Renal cortical epithelial cell (primary cell): ENCODE results near the gene ZFYVE28. TPM values are rescaled to one million over a fixed set of nuclear protein-coding genes. Genes with fewer than 3 reads are reported as not detected.

Source experiments
- DNase-seq: peaks from one replicate; pipeline ENCODE4 v3.0.0-alpha.2; 2011; ENCODE audit warnings: low read depth
- total RNA-seq: library from RNA; depleted of rRNA; stranded (reverse); fragments of >200 nt; gene quantifications from 2 replicates; pipeline ENCODE4 v1.2.3, GENCODE V29; 2014

Gene ZFYVE28
- total RNA-seq, 1 donor from 2014 or later: 9.2 TPM

DNA sequence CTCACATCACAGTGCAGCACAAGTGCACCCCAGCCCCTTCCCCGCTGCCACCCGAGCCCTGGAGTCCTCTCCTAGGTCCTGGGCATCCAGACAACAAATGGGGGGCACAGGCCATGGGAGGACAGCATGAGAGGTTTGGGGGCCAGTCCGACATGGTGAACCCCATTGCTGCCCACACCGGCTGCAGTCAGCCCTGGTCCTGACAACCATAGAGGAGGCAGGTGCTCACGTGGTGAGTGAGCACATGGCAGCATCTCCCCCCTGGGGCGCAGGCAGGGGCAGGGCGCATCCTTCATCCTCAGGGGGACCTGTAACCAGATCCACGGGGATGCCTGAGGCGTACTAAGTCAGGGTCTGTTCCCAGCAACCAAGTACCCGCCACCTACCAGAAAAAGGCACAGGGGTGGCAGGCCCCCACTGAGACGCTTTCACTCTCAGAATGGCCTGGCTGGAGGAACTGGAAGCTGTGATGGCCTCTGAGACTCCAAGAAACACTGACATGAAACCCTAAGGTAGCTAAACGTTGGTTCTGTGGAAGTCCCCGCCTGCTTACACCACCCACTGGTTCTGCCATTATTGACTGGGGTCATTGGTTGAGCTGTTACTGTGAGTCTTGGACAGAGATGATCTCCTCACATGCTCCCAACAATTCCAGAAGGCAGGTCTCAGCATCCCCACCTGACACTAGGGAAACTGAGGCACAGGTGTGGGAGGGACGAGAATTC lies 6.5 kb downstream of the ZFYVE28 start:
- no peak for DNase-seq

DNA sequence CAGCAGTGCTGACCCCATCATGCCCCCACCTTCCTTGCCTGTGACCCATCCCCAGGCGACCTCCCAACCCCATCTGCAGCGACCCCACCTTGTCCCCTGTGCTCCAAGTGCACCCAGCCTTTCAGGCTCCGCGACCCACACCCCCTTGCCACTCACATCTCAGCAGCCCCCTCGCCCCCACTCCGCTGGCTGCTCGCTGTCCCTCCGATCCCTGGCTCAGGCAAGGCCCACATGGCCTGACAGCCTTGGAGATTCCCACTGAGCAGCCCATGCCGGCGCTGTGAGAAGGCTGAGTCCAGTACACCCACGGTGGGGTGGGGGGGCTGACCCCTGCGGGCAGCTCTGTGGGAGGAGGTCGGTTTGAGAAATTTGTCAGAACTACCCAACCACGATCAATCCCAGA lies 9.1 kb downstream of the ZFYVE28 start:
- DNase-seq: peak; percentile 26

- DNase-seq: no peak
Measured at GRCh38 chr4:2408976-2409375, 9.5 kb downstream of the ZFYVE28 start.

- no peak for DNase-seq
Measured at GRCh38 chr4:2408401-2408958, 10.0 kb downstream of the ZFYVE28 start.

- no peak for DNase-seq
Measured at GRCh38 chr4:2407991-2408342, 10.5 kb downstream of the ZFYVE28 start.

DNA sequence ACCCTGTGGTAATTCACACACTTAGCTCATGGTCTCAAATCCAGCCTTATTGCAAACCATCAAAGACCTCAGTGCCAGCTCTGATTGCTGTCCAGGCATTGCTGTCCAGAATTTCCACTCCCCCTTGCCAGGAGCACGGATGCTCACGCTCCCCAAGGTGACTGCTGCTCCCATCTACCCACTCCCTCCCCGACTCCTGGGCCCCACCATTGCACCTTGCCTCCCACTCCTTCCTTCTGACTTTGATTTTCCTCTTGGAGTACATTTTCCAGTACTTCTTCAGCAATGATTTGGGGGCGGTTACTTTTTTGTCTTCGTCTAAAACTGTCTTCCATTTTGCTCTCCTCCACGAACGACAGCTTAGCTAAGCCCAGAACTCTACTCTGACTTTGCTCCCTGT lies 11.5 kb downstream of the ZFYVE28 start:
- no peak for DNase-seq

DNA sequence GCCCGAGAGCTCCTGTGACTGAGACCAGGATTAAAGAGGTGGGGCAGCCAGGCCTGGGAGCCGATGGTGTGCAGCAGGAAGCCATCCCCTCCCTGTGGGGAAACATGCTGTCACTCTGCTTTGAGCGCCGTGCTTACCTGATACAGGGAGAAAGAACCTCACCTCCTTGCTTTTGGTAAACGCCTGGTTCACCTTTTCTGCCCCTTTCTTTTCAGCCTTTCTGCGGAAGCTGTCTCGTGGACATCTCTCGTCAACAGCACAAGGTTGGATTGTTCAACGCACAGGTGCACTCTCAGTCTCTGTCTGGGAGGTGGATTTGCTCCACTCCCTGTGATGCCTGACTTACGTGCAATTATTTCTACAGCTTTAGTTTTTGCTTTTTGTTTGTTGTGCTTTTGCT lies 12.0 kb downstream of the ZFYVE28 start:
- DNase-seq: no peak

DNA sequence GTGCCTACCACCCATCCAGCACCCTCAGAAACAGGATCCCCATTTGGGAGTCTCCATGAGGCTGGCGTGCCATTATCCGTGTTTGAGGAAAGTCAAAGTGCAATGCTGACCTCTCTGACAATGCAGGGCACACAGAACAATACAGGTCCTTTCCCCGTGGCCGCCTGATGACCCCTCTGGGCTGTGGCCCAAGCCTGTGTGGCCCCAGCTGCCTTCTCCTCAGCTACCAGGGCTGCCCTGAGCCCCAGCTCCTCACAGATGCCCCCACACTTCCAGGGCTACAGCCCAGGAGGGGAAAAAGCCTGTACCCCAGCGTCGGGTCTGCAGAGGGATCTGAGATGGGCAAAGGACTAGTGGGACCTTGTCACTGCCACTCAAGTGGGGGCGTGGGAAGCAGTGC lies 15.5 kb downstream of the ZFYVE28 start:
- DNase-seq: no peak

DNA sequence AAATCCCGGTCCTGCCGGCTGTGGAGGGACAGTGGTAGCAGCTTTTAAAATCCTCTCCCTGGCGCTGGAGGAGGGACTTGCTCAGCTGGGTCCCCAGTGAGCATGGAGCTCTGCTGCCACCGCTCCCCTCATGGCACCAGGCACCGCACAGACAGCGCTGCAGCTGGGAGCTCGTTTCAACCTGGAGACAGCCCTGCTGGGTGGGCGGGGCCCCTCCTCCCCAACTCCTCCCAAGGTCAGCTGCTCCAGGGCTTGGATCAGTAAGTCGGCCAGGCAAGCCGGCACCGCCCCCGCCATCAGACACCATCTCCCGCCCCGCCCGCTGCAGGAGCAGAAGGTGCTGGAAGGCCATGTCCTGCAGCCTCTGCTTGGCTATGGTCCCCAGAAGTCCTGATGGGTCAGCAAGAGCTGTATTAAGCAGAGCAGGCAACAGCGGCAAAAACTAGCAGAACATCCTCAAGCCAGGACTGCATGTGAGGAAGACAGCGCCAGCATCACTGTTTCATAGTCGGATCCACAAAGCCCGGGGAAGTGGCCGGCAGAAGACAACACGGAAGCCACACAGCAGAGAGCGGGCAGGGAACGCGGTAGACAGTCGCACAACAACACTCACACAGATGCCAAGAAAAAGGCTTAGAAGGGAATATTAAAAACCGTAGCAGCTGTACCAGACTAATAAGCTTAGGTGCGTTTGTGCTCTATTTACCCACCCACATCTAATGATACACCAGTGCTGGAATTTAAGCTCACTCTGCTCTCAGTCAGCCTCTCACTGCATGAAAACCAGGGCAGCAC lies 16.2 kb downstream of the ZFYVE28 start:
- peak; percentile 51 for DNase-seq

GRCh38 chr4:2401610-2401983 lies 16.8 kb downstream of the ZFYVE28 start:
- no peak for DNase-seq

- DNase-seq: no peak
Measured at GRCh38 chr4:2400841-2401609, 17.4 kb downstream of the ZFYVE28 start.

- no peak for DNase-seq
Measured at GRCh38 chr4:2399631-2400190, 18.7 kb downstream of the ZFYVE28 start.

DNA sequence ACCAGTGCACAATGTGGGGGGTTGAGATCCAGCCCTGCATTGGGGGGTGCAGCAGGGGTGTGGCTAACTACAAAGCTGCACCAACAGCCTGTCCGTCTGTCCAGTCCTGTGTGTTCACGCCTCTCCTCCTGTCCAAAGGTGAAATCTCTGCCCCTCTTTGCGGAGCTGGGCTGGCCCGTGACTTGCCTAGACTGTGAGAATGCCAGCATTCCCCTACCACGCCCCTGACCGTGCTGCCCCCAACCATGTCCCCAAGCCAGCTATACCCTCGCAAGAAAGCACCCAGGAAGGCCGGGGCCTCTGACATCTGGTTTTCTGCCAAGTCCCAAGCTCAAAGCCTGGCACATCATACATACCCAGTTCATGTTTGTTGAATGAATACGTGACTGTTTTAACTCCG lies 19.2 kb downstream of the ZFYVE28 start:
- DNase-seq: no peak

- DNase-seq: no peak
Measured at GRCh38 chr4:2397596-2398379, 20.7 kb downstream of the ZFYVE28 start.

DNA sequence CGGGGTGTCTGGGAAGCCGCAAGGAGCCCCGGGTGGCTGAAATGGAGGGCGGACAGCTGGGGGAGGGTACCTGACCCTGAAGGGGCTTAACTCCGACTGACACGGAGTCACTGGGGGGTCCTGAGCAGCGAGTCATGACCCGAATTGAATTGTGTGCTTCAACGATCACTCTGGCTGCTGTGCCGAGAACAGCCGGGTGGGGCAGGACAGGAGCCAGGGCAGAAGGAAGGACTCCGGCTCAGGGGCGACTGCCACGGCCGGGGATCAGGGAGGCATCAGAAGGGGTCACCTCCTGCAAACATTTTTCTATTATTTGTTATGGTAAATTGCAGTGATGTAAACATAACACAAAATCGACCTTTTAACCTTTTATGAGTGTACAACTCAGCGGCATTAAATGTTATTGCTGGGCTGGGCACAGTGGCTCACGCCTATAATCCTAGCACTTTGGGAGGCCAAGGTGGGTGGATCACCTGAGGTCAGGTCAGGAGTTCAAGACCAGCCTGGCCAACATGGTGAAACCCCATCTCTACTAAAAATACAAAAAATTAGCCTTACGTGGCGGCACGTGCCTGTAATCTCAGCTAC lies 21.6 kb downstream of the ZFYVE28 start:
- DNase-seq: no peak

DNA sequence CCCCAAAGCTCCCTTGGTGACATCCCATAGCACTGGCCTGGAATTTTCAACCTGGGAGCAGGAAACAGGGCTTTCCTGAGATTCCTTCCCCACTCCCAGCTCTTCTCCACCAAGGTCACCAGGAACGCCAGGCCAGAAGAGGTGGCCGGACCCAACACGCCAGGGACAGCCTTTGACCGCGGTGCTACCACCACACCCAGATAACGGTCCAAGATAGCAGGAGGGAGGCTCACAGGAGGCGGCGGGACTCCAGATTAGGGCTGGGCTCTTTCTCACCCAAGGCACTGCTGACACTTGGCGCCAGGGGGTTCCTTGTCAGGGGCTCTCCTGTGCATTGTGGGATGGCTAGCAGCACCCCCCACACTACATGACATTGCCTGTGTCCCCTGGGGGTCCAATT lies 22.9 kb downstream of the ZFYVE28 start:
- no peak for DNase-seq

- DNase-seq: peak; percentile 62
Measured at GRCh38 chr4:2395038-2395437, 23.4 kb downstream of the ZFYVE28 start.

DNA sequence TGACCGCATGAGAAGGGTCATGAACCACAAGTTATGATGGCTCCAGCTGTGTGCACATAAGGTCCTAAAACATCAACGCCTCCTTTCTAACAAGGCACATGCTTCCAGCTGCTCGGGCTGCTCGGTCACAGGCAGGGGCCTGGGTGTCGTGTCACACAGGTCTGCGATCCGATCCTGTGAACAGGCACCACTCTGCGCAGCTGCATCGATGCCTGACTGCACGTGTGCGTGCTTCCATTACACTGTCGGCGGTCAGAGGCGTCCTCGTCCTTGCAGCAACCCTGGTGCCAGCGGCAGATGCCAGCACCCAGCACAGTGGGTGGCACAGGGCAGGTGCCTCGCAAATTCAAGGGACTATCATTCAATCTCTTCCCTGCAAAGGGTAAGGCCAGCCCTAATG lies 23.9 kb downstream of the ZFYVE28 start:
- no peak for DNase-seq

DNA sequence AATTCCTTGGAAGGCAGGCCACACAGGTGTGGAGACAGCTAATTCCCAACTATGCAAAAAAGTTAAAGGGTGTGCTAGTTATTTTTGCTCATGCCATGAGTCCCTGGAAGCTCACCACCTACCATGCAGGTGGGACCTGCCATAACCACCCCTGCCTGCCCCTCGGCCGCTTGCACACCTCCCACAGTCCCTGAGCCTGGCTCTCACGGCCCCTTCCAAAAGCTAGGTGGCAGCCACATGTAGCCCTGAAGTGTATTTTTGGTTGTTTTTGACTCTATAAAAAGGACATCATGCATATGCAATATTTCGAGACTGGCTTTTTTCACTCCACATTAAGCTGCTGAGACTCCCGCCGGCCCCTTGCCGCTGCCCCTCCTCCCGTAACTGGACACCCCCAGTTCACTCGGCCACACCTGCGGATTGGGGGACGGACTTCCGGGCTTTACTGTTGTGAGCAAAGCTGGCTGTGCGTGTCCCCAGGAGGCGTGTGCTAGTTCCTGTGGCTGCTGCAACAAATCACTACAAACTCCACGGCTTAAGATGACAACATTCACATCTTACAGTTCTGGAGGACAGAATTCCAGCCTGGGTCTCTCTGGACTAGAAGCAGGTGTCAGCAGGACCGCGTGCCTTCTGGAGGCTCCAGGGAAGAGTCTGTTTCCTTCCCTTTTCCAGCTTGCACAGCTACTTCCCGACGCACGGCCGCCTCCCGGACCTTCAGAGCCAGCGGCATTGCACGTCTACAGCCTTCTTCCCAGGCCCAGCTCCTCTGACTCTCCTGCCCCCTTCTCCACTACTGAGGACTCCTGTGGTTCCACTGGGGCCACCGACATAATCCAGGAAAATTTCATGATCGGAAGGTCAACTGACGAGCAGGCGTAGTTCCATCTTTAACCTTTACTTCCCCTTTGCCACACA lies 24.8 kb downstream of the ZFYVE28 start:
- peak; percentile 19 for DNase-seq
